ENCODE data around the gene RIT1. TPM values are rescaled to one million over a fixed set of nuclear protein-coding genes. Genes with fewer than 3 reads are reported as not detected.

Gene RIT1
- total and polyA plus RNA-seq, 2 of the 13 experiments (the other 11 are each of a cell fraction or from before 2014, with no cell fraction given): 12.2 to 32.2 TPM

DNA sequence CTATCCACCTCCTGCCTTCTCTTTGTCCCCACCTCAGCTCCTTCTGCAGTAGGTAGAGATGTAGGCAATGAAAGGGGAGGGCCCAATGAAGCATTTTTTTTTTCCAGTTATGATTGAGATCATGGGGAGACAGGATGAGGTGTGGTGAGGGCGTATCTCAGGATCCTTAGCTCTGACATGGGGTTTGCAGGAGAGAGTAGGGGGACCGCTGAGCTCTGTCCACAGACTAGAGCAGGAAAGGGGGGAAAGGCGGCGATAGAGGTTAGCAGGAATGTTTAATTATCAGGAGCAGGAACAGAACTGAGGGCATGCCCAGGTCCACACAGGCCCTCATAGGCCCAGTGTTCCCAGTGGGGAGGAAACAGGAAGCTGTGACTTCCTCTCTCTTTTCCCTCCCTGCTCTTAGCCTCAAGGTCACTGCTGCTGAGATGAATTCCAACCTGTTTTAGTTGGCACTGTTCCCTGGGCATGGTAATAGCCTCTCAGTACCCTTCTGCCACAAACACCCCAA is 29.4 kb upstream of the RIT1 start (continued):
- TF ChIP-seq NFKB2 (CRISPR knock-in tag; IDR thresholded peaks at IDR 0.05; ENCODE audit: borderline replicate concordance): no peak
- no peak for TF ChIP-seq ZMYM2 (CRISPR knock-in tag; IDR thresholded peaks at IDR 0.05)
- TF ChIP-seq PHB2 (IDR thresholded peaks at IDR 0.05; ENCODE audit: partially characterized antibody): no peak
- TF ChIP-seq ZFP82 (CRISPR knock-in tag; IDR thresholded peaks at IDR 0.05; ENCODE audit: borderline replicate concordance): no peak
- no peak for TF ChIP-seq ZSCAN21 (CRISPR knock-in tag; IDR thresholded peaks at IDR 0.05; ENCODE audit: borderline replicate concordance)
- TF ChIP-seq ZNF235 (CRISPR knock-in tag; IDR thresholded peaks at IDR 0.05; ENCODE audit: borderline replicate concordance): no peak
- TF ChIP-seq NCOR1 (IDR thresholded peaks at IDR 0.05; ENCODE audit: borderline replicate concordance, low read length): no peak
- TF ChIP-seq, protein P1, sequence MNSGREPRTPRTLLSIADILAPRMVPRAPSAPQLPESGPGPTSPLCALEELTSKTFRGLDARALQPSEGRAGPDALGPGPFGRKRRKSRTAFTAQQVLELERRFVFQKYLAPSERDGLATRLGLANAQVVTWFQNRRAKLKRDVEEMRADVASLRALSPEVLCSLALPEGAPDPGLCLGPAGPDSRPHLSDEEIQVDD (CRISPR knock-in tag; IDR thresholded peaks at IDR 0.05; ENCODE audit: borderline replicate concordance): no peak
- TF ChIP-seq ZSCAN12 (CRISPR knock-in tag; IDR thresholded peaks at IDR 0.05): no peak
- no peak for TF ChIP-seq ZNF562 (CRISPR knock-in tag; IDR thresholded peaks at IDR 0.05; ENCODE audit: borderline replicate concordance)
- no peak for TF ChIP-seq SP1 (IDR thresholded peaks at IDR 0.05)
- no peak for TF ChIP-seq SP1 (CRISPR knock-in tag; IDR thresholded peaks at IDR 0.05)
- TF ChIP-seq CBX2 (IDR thresholded peaks at IDR 0.05; ENCODE audit: low read depth, low read length): no peak
- TF ChIP-seq CBX2 (CRISPR knock-in tag; IDR thresholded peaks at IDR 0.05; ENCODE audit: low read depth): no peak
- TF ChIP-seq KLF9 (CRISPR knock-in tag; IDR thresholded peaks at IDR 0.05; ENCODE audit: low read depth): no peak
- TF ChIP-seq, protein P2, sequence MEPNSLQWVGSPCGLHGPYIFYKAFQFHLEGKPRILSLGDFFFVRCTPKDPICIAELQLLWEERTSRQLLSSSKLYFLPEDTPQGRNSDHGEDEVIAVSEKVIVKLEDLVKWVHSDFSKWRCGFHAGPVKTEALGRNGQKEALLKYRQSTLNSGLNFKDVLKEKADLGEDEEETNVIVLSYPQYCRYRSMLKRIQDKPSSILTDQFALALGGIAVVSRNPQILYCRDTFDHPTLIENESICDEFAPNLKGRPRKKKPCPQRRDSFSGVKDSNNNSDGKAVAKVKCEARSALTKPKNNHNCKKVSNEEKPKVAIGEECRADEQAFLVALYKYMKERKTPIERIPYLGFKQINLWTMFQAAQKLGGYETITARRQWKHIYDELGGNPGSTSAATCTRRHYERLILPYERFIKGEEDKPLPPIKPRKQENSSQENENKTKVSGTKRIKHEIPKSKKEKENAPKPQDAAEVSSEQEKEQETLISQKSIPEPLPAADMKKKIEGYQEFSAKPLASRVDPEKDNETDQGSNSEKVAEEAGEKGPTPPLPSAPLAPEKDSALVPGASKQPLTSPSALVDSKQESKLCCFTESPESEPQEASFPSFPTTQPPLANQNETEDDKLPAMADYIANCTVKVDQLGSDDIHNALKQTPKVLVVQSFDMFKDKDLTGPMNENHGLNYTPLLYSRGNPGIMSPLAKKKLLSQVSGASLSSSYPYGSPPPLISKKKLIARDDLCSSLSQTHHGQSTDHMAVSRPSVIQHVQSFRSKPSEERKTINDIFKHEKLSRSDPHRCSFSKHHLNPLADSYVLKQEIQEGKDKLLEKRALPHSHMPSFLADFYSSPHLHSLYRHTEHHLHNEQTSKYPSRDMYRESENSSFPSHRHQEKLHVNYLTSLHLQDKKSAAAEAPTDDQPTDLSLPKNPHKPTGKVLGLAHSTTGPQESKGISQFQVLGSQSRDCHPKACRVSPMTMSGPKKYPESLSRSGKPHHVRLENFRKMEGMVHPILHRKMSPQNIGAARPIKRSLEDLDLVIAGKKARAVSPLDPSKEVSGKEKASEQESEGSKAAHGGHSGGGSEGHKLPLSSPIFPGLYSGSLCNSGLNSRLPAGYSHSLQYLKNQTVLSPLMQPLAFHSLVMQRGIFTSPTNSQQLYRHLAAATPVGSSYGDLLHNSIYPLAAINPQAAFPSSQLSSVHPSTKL (CRISPR knock-in tag; IDR thresholded peaks at IDR 0.05): peak; percentile 78
- TF ChIP-seq, protein P3, sequence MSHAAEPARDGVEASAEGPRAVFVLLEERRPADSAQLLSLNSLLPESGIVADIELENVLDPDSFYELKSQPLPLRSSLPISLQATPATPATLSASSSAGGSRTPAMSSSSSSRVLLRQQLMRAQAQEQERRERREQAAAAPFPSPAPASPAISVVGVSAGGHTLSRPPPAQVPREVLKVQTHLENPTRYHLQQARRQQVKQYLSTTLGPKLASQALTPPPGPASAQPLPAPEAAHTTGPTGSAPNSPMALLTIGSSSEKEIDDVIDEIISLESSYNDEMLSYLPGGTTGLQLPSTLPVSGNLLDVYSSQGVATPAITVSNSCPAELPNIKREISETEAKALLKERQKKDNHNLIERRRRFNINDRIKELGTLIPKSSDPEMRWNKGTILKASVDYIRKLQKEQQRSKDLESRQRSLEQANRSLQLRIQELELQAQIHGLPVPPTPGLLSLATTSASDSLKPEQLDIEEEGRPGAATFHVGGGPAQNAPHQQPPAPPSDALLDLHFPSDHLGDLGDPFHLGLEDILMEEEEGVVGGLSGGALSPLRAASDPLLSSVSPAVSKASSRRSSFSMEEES (CRISPR knock-in tag; IDR thresholded peaks at IDR 0.05): peak; percentile 16; the same call in 1 of the 2 replicates
- no peak for TF ChIP-seq ZNF10 (CRISPR knock-in tag; IDR thresholded peaks at IDR 0.05; ENCODE audit: borderline replicate concordance, low read depth)
- no peak; the same call in 1 of the 2 replicates for TF ChIP-seq ZMYM3 (CRISPR knock-in tag; IDR thresholded peaks at IDR 0.05)
- TF ChIP-seq JARID2 (CRISPR knock-in tag; IDR thresholded peaks at IDR 0.05; ENCODE audit: insufficient replicate concordance): no peak
- TF ChIP-seq PHF21A (CRISPR knock-in tag; IDR thresholded peaks at IDR 0.05): peak; percentile 78
- no peak for TF ChIP-seq GMEB2 (CRISPR knock-in tag; IDR thresholded peaks at IDR 0.05; ENCODE audit: low read depth)
- 0 out of 4 replicates have a peak, but pooled peaks of 1 of the 2 experiments have one; percentile 29 for TF ChIP-seq EP300 (IDR thresholded peaks at IDR 0.05; ENCODE audit: low read depth in 2 of 2, low read length in 2 of 2)
- no peak for TF ChIP-seq EP300 (CRISPR knock-in tag; IDR thresholded peaks at IDR 0.05; ENCODE audit: borderline replicate concordance)
- no peak for TF ChIP-seq MAFG (CRISPR knock-in tag; IDR thresholded peaks at IDR 0.05)
- TF ChIP-seq KDM4B (CRISPR knock-in tag; IDR thresholded peaks at IDR 0.05): no peak
